ENCODE measurements around the gene CA5B.
"Not testable (repeated sequence)": the region's sequence is repeated elsewhere in the genome, so short reads cannot be mapped to it uniquely, and the experiment has no call there.

Gene CA5B

DNA sequence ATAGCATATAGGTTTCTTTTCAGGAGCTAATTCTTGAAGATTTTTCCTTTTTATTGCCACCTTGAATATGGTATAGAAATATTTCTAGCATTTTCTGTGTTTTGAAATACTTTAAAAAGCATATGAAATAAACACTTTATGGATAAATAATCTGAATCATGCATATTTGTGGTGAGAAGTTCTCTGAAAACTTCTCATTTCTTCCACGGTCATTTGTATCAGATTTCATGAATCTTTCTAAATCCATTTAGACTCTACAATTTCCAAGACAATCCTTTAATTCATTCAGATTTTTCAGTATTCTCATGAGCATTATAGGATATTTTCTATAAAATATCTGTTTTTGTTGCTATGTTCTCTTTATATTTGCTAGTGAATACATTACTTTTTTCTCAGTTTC lies 16.2 kb upstream of the CA5B start:
- H3K27me3 ChIP-seq (ENCODE audit: control insufficient read depth in 1 of 2, insufficient read depth in 2 of 2, low read length in 2 of 2), result no peaks in the 10 kb centered on the region
- H3K27ac ChIP-seq (ENCODE audit: low read length), result no peak overlapping the region
- no peaks in the 10 kb centered on the region for H3K4me1 ChIP-seq (ENCODE audit: control insufficient read depth, insufficient read depth, low read length)
- no peak overlapping the region for H3K4me3 ChIP-seq (ENCODE audit: low read length in 2 of 2)
- no peaks in the 10 kb centered on the region for H3K9me3 ChIP-seq (ENCODE audit: control insufficient read depth in 2 of 2, low read length in 2 of 2)
- no peak overlapping the region for H3K9ac ChIP-seq (ENCODE audit: low read length in 2 of 2)
- no peaks in the 10 kb centered on the region for H3K36me3 ChIP-seq (ENCODE audit: control insufficient read depth in 2 of 2, insufficient read depth in 2 of 2, low read length in 2 of 2)

DNA sequence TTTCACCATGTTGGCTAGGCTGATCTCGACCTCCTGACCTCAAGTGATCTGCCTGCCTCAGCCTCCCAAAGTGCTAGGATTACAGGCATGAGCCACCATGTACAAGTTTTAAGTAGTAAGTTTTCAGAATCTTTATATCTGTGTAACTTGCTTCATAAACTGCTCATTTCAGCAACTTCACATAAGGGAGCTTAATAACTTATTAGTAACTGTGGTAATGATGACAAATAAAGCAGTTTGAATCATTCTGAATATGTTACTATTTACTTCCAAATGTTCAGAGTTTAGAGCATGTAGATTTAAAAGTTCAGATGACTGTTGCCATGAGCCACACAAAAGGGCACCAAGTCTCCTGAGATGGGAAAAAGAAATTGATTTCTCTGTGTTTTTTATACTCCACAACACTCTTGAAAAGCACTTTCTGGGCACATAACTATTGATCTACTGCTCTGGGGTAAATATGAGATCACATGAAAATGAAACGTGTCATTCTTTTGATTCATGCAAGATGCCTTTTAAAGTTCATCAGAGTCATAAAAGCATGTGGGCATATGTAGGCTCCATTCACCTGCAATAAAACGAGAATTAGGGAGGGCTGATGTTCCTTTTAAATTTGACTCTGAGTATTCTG lies 14.1 kb upstream of the CA5B start:
- H3K4me3 ChIP-seq (ENCODE audit: low read length in 2 of 2), result no peak overlapping the region
- no peak overlapping the region for H3K9ac ChIP-seq (ENCODE audit: low read length in 2 of 2)
- no peaks in the 10 kb centered on the region for H3K36me3 ChIP-seq (ENCODE audit: control insufficient read depth in 2 of 2, insufficient read depth in 2 of 2, low read length in 2 of 2)
- H3K27ac ChIP-seq (ENCODE audit: low read length), result no peak overlapping the region
- H3K9me3 ChIP-seq (ENCODE audit: control insufficient read depth in 2 of 2, low read length in 2 of 2), result no peaks in the 10 kb centered on the region
- no peaks in the 10 kb centered on the region for H3K27me3 ChIP-seq (ENCODE audit: control insufficient read depth in 1 of 2, insufficient read depth in 2 of 2, low read length in 2 of 2)
- H3K4me1 ChIP-seq (ENCODE audit: control insufficient read depth, insufficient read depth, low read length), result no peaks in the 10 kb centered on the region

DNA sequence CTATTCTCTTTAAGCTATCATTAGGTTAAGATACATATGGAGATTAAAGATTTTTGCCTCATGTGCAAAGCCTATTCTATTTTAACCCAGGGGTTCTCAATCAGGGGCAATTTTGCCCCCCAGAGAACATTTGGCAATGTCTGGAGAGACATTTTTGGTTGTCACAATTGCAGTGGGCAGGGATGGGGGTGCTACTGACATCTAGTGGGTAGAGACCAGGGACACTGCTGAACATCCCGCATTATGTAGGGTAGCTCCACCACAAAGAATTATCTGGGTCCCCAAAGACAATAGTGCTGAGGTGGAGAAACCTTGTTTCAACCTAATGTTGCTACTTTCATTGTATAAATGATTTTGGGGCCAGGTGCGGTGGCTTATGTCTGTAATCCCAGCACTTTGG lies 13.2 kb upstream of the CA5B start:
- H3K36me3 ChIP-seq (ENCODE audit: control insufficient read depth in 2 of 2, insufficient read depth in 2 of 2, low read length in 2 of 2), result no peaks in the 10 kb centered on the region
- H3K4me1 ChIP-seq (ENCODE audit: control insufficient read depth, insufficient read depth, low read length), result no peaks in the 10 kb centered on the region
- H3K9ac ChIP-seq (ENCODE audit: low read length in 2 of 2), result no peak overlapping the region
- H3K4me3 ChIP-seq (ENCODE audit: low read length in 2 of 2), result no peak overlapping the region
- no peaks in the 10 kb centered on the region for H3K9me3 ChIP-seq (ENCODE audit: control insufficient read depth in 2 of 2, low read length in 2 of 2)
- no peak overlapping the region for H3K27ac ChIP-seq (ENCODE audit: low read length)
- H3K27me3 ChIP-seq (ENCODE audit: control insufficient read depth in 1 of 2, insufficient read depth in 2 of 2, low read length in 2 of 2), result no peaks in the 10 kb centered on the region

DNA sequence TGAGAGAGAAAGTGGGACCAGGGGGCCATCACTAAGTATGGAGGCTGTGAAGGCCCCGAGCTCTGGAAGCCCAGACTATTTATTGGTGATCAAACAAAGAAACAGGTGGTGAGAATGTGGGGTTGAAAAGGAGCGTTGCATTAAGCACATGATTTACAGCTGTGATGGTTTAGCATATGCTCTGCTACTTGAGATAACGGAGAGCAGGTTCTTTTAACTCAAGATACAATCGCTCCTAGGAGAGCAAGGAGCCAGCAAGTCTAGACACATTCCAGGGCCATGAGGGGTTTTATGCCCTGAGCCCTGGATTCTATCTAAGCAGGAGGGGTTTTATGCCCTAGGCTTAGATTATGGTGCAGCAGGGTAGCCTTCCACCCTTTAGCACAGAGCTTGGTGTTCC lies 6.7 kb upstream of the CA5B start:
- not testable (repeated sequence) for H3K9ac ChIP-seq (ENCODE audit: low read length in 2 of 2); H3K4me1 ChIP-seq (ENCODE audit: control insufficient read depth, insufficient read depth, low read length); H3K27ac ChIP-seq (ENCODE audit: low read length); H3K36me3 ChIP-seq (ENCODE audit: control insufficient read depth in 2 of 2, insufficient read depth in 2 of 2, low read length in 2 of 2); H3K4me3 ChIP-seq (ENCODE audit: low read length in 2 of 2); H3K27me3 ChIP-seq (ENCODE audit: control insufficient read depth in 1 of 2, insufficient read depth in 2 of 2, low read length in 2 of 2); H3K9me3 ChIP-seq (ENCODE audit: control insufficient read depth in 2 of 2, low read length in 2 of 2)

DNA sequence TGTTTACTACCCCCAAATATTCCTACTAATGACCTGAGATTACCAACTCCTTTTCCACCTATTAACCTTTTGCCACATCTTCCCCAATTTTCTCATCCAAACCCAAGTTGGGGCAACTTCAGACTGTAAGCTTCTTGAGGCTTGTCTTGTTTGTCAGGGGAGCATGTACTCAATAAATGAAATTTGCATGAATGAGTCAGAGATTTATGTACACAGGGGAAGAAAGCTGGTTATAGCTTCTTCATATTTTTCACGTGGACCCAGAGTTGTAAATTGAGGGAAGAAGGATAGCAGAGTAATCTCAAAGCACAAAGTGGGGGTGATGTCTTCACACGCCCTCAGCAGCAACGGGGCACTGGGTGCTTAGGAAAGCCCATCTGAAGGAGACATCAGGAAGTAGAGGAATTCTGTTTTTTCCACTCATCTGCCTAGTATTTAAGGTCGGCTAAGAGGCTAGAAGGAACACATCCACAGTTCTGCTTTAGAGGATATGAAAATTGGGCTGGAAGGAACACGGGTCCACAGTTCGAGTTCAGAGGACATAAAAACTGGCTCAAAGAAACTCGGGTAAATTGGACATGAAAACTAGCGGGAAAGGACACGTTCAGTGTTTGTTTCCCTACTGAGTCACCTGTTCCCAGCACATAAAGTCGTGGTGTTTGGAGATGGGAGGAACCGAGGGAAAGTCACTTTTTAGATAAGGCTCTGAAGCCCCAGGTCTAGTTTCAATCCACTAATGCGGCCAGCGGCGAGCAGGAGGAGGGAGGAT lies 696 bp upstream of the CA5B start:
- H3K36me3 ChIP-seq (ENCODE audit: control insufficient read depth in 2 of 2, insufficient read depth in 2 of 2, low read length in 2 of 2), result no peaks in the 10 kb centered on the region
- H3K9ac ChIP-seq (ENCODE audit: low read length in 2 of 2), result peak overlapping the region; percentile 48 to 60
- no peak overlapping the region for H3K27ac ChIP-seq (ENCODE audit: low read length)
- H3K9me3 ChIP-seq (ENCODE audit: control insufficient read depth in 2 of 2, low read length in 2 of 2), result no peaks in the 10 kb centered on the region
- H3K4me3 ChIP-seq (ENCODE audit: low read length in 2 of 2), result peak overlapping the region; percentile 63 to 78
- peaks cover 7% of the 10 kb centered on the region for H3K4me1 ChIP-seq (ENCODE audit: control insufficient read depth, insufficient read depth, low read length)
- H3K27me3 ChIP-seq (ENCODE audit: control insufficient read depth in 1 of 2, insufficient read depth in 2 of 2, low read length in 2 of 2), result no peaks in the 10 kb centered on the region

DNA sequence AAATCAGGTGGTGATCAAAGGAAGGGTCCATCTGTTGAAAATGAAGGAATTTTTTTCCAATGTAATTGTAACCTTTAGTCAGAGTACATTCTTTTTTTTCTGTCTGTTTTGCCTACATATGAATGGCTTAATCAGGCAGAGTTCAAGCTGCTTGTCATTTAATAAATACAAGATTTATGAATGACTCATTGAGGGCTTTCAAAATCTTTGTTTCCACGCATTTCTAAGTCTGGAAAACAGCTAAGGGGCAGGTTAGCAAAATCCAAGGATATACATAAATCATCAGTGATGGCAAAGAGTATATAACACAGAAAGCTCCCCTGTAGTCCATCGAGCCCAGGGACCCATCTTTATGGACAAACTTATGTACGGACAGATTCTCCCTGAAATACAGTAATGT lies 1.8 kb downstream of the CA5B start:
- no peaks in the 10 kb centered on the region for H3K9me3 ChIP-seq (ENCODE audit: control insufficient read depth in 2 of 2, low read length in 2 of 2)
- no peaks in the 10 kb centered on the region for H3K27me3 ChIP-seq (ENCODE audit: control insufficient read depth in 1 of 2, insufficient read depth in 2 of 2, low read length in 2 of 2)
- H3K4me1 ChIP-seq (ENCODE audit: control insufficient read depth, insufficient read depth, low read length), result peaks cover 7% of the 10 kb centered on the region
- no peaks in the 10 kb centered on the region for H3K36me3 ChIP-seq (ENCODE audit: control insufficient read depth in 2 of 2, insufficient read depth in 2 of 2, low read length in 2 of 2)
- H3K27ac ChIP-seq (ENCODE audit: low read length), result no peak overlapping the region
- no peak overlapping the region for H3K4me3 ChIP-seq (ENCODE audit: low read length in 2 of 2)
- H3K9ac ChIP-seq (ENCODE audit: low read length in 2 of 2), result no peak overlapping the region

DNA sequence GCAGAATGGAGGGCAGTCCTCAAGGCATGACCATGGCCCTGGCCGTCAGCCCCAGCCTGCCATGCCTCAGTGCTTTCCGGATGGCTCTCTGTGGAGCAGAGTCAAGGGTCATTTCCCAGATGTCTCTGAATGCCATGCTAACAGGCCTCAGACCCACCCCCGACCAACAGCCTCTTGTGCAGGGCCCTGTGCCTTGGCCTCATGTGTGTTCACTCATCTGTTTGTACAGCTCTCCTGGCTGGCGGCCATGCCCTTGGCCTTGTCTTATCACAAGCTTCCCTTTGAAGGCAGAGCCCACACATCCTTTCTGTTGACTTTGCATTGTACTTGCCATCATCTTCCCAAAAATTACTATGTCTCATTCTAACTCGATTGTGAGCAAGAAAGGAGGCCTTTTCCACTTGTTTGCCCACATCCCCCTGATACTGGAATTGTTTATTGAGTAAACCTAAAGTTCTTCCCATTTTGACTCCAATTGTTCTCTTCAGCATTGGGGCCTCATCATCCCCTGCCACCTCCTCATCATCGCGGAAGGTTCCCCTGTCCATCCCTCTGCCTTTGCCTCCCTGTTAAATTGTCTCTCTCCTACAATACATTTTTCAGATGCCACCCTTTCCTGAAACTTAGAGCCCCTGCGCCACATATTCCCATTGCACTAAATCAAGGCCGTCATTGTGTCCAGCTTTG lies 6.3 kb downstream of the CA5B start:
- Histone ChIP-seq H3K27me3 (ENCODE audit: control insufficient read depth in 1 of 2, insufficient read depth in 2 of 2, low read length in 2 of 2) (no peaks in the 10 kb centered on the region), H3K9me3 (ENCODE audit: control insufficient read depth in 2 of 2, low read length in 2 of 2) (no peaks in the 10 kb centered on the region), H3K4me1 (ENCODE audit: control insufficient read depth, insufficient read depth, low read length) (peaks cover under 1% of the 10 kb centered on the region), H3K27ac (ENCODE audit: low read length) (no peak overlapping the region), H3K9ac (ENCODE audit: low read length in 2 of 2) (no peak overlapping the region), H3K36me3 (ENCODE audit: control insufficient read depth in 2 of 2, insufficient read depth in 2 of 2, low read length in 2 of 2) (no peaks in the 10 kb centered on the region), H3K4me3 (ENCODE audit: low read length in 2 of 2) (no peak overlapping the region)

DNA sequence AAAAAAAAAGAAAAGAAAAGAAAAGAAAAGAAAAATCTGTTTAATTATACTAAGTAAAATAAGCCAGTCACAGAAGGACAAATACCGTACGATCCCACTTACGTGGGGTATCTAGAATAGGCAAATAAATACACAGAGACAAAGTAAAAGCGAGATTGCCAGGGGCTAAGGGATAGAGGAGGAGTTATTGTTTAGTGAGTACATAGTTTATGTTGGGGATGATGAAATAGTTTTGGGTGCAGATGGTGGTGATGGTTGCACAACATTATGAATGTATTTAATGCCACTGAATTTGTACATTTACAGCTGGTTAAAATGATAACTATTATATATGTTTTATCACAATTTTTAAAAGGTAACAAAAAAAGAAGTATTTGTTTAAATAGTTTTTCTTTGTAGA lies 7.1 kb downstream of the CA5B start:
- H3K9ac ChIP-seq (ENCODE audit: low read length in 2 of 2), result no peak overlapping the region
- H3K27ac ChIP-seq (ENCODE audit: low read length), result no peak overlapping the region
- no peaks in the 10 kb centered on the region for H3K36me3 ChIP-seq (ENCODE audit: control insufficient read depth in 2 of 2, insufficient read depth in 2 of 2, low read length in 2 of 2)
- H3K9me3 ChIP-seq (ENCODE audit: control insufficient read depth in 2 of 2, low read length in 2 of 2), result no peaks in the 10 kb centered on the region
- H3K4me3 ChIP-seq (ENCODE audit: low read length in 2 of 2), result no peak overlapping the region
- no peaks in the 10 kb centered on the region for H3K27me3 ChIP-seq (ENCODE audit: control insufficient read depth in 1 of 2, insufficient read depth in 2 of 2, low read length in 2 of 2)
- H3K4me1 ChIP-seq (ENCODE audit: control insufficient read depth, insufficient read depth, low read length), result peaks cover 7% of the 10 kb centered on the region

DNA sequence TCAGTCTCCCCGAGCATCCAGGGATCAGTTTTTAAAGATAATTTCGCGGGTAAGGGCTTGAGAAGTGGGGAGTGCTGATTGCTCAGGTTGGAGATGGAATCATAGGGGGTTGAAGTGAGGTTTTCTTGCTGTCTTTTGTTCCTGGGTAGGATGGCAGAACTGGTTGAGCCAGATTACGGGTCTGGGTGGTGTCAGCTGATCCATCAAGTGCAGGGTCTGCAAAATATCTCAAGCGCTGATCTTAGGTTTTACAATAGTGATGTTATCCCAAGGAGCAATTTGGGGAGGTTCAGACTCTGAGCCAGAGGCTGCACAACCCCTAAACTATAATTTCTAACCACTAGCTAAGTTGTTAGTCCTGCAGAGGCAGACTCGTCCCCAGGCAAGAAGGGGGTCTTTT lies 8.6 kb downstream of the CA5B start:
- not testable (repeated sequence) for H3K4me3 ChIP-seq (ENCODE audit: low read length in 2 of 2); H3K27ac ChIP-seq (ENCODE audit: low read length); H3K9me3 ChIP-seq (ENCODE audit: control insufficient read depth in 2 of 2, low read length in 2 of 2); H3K27me3 ChIP-seq (ENCODE audit: control insufficient read depth in 1 of 2, insufficient read depth in 2 of 2, low read length in 2 of 2); H3K36me3 ChIP-seq (ENCODE audit: control insufficient read depth in 2 of 2, insufficient read depth in 2 of 2, low read length in 2 of 2); H3K9ac ChIP-seq (ENCODE audit: low read length in 2 of 2)
- H3K4me1 ChIP-seq (ENCODE audit: control insufficient read depth, insufficient read depth, low read length), result peaks cover 16% of the 10 kb centered on the region

DNA sequence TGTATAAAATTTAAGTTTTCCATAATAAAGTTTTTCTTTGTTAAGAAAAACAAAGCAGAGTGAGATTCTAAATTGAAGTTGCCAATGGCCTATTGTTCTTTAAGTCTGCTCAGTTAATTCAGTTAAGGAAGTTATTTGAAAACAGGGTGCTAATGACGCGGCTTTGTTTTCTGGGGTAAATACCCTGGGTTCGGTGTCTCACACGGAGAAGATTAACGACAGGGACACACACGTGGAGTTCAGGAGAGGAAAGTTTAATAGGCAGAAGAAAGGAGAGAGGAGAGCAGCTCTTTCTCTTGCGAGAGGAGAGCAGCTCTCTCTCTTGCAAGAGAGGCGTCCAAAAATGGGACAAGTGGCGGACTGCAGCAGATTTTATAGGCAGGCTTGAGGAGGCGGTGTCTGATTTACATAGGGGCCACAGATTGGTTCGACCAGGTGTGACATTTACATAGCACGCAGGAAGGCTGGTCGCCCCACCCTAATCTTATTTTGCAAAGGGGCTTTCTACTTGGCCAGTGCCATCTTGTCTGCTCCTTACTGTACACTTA lies 9.6 kb downstream of the CA5B start:
- H3K27ac ChIP-seq (ENCODE audit: low read length), result no peak overlapping the region
- no peak overlapping the region for H3K9ac ChIP-seq (ENCODE audit: low read length in 2 of 2)
- no peaks in the 10 kb centered on the region for H3K9me3 ChIP-seq (ENCODE audit: control insufficient read depth in 2 of 2, low read length in 2 of 2)
- H3K36me3 ChIP-seq (ENCODE audit: control insufficient read depth in 2 of 2, insufficient read depth in 2 of 2, low read length in 2 of 2), result no peaks in the 10 kb centered on the region
- H3K27me3 ChIP-seq (ENCODE audit: control insufficient read depth in 1 of 2, insufficient read depth in 2 of 2, low read length in 2 of 2), result no peaks in the 10 kb centered on the region
- H3K4me1 ChIP-seq (ENCODE audit: control insufficient read depth, insufficient read depth, low read length), result peaks cover 19% of the 10 kb centered on the region
- H3K4me3 ChIP-seq (ENCODE audit: low read length in 2 of 2), result no peak overlapping the region

DNA sequence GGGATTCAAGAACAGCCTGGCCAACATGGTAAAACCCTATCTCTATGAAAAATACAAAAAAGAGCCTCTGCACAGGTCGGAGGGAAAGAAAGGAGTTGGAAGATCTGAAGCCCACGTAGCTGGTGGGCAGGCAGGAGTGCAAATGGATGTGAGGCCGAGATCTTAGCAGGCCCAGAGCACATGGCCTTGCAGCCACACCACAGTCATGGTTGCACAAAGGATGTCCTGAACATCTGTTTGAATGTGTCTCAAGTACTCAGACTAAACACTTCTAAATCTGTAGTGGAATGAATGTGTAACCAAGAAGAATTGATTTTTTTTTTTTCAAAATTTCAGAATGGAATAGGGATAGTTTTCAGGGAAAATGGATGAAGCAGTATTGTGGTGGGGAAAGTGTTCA lies 10.8 kb downstream of the CA5B start:
- H3K27me3 ChIP-seq (ENCODE audit: control insufficient read depth in 1 of 2, insufficient read depth in 2 of 2, low read length in 2 of 2), result no peaks in the 10 kb centered on the region
- H3K9ac ChIP-seq (ENCODE audit: low read length in 2 of 2), result no peak overlapping the region
- H3K4me3 ChIP-seq (ENCODE audit: low read length in 2 of 2), result no peak overlapping the region
- H3K36me3 ChIP-seq (ENCODE audit: control insufficient read depth in 2 of 2, insufficient read depth in 2 of 2, low read length in 2 of 2), result no peaks in the 10 kb centered on the region
- peaks cover 19% of the 10 kb centered on the region for H3K4me1 ChIP-seq (ENCODE audit: control insufficient read depth, insufficient read depth, low read length)
- no peaks in the 10 kb centered on the region for H3K9me3 ChIP-seq (ENCODE audit: control insufficient read depth in 2 of 2, low read length in 2 of 2)
- H3K27ac ChIP-seq (ENCODE audit: low read length), result no peak overlapping the region
